ENCODE results near the gene LSP1. TPM values are rescaled to one million over a fixed set of nuclear protein-coding genes. Genes with fewer than 3 reads are reported as not detected.

LSP1 gene
- total RNA-seq, 1 experiment from 2014 or later: 0.90 TPM

DNA sequence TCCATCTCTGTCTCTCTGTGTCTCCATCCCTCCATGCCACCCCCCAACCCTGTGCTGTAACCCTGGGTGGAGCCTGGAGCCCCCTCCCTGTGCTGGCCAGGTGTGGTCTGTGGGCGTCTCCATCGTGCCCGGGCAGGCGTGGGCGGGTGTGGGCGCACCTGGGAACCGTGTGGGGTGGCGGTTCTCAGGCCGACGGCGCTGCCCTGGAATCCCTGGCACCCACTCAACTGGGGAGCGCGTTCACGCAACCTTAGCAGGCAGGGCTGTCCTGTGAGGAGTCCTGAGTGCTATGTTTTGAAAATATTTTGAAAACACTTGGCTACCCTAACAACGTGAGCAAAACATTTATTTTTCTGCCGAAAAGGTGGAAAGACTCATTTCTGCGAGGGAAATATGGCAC lies 71.3 kb downstream of the LSP1 start:
- H3K36me3 ChIP-seq (ENCODE audit: control insufficient read depth, insufficient read depth, low read length): no peaks in the 10 kb centered on the region
- POLR2A ChIA-PET: no interaction called here
- H3K4me3 ChIP-seq (ENCODE audit: low read depth in 2 of 2, low read length in 2 of 2): no peak overlapping the region
- in situ Hi-C loops (cut with HindIII; ENCODE audit: low pct_unique_long_range_greater_than_20kb, low sequenced_read_pairs) (no loop called here), intact Hi-C loops (cut with micrococcal nuclease; ENCODE audit: unreplicated experiment) (no loop called here)
- no peaks in the 10 kb centered on the region for H3K27me3 ChIP-seq (ENCODE audit: control insufficient read depth, insufficient read depth, low read length)
- no peak for TF ChIP-seq SIN3A (IDR thresholded peaks at IDR 0.05; ENCODE audit: borderline replicate concordance, insufficient read depth, low read depth, low read length)
- TF ChIP-seq, protein P1, sequence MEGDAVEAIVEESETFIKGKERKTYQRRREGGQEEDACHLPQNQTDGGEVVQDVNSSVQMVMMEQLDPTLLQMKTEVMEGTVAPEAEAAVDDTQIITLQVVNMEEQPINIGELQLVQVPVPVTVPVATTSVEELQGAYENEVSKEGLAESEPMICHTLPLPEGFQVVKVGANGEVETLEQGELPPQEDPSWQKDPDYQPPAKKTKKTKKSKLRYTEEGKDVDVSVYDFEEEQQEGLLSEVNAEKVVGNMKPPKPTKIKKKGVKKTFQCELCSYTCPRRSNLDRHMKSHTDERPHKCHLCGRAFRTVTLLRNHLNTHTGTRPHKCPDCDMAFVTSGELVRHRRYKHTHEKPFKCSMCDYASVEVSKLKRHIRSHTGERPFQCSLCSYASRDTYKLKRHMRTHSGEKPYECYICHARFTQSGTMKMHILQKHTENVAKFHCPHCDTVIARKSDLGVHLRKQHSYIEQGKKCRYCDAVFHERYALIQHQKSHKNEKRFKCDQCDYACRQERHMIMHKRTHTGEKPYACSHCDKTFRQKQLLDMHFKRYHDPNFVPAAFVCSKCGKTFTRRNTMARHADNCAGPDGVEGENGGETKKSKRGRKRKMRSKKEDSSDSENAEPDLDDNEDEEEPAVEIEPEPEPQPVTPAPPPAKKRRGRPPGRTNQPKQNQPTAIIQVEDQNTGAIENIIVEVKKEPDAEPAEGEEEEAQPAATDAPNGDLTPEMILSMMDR (IDR thresholded peaks at IDR 0.05): no peak
- TF ChIP-seq REST (IDR thresholded peaks at IDR 0.05; ENCODE audit: insufficient read depth in 1 of 2, low read depth in 2 of 2, low read length in 1 of 2): no peak
- TF ChIP-seq TCF7L2 (IDR thresholded peaks at IDR 0.05; ENCODE audit: low read depth, low read length): no peak
- TF ChIP-seq POLR2AphosphoS5 (IDR thresholded peaks at IDR 0.05; ENCODE audit: low read depth, low read length): no peak
- DNase-seq (ENCODE audit: low read depth, low spot score): no peak
- no peak overlapping the region for H3K27ac ChIP-seq (ENCODE audit: low read length)
- peaks cover 26% of the 10 kb centered on the region for H3K4me1 ChIP-seq (ENCODE audit: control insufficient read depth, insufficient read depth, low read length)
- CTCF ChIA-PET: no interaction called here
- no peaks in the 10 kb centered on the region for H3K9me3 ChIP-seq (ENCODE audit: control insufficient read depth, insufficient read depth, low read depth, low read length)
- no TSS peak for BruUV-seq (replicated peaks)
- ATAC-seq: no peak

DNA sequence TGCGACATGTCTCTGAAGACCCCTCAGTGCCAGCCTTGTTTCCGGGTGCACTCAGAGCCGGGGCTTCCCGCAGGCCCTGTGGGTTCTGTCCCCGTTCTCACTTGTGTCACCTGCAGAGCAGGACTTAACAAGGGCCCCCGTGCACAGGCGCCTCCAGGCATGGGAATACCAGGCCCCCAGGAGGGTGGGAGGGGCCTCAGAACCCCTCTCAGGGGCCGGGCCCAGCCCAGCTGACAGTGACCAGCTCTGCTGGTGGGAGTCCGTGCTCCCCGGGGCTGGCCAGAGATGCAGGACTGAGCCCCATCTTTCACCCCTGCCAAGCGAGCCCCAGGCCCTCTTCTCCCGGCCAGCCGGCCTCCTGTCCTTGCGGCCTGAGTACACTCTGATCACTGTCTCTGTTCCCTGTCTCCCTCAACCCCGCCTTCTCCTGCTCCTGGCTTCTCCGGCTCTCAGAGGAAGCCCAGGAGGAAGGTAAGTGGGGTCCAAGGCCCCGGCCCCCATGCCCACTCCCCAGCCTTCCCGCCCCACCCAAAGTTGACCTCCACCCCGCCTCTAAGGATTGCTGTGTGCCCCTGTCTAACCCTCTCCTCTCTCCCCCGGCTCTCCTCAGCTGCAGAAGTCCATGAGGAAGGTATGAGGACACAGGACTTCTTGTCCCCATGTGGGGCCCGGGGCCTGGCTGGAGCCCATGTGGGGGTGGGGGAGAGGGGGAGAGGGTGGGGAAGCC lies 71.9 kb downstream of the LSP1 start:
- Histone ChIP-seq H3K27me3 (ENCODE audit: control insufficient read depth, insufficient read depth, low read length) (no peaks in the 10 kb centered on the region), H3K36me3 (ENCODE audit: control insufficient read depth, insufficient read depth, low read length) (no peaks in the 10 kb centered on the region), H3K4me3 (ENCODE audit: low read depth in 2 of 2, low read length in 2 of 2) (no peak overlapping the region), H3K4me1 (ENCODE audit: control insufficient read depth, insufficient read depth, low read length) (peaks cover 26% of the 10 kb centered on the region), H3K27ac (ENCODE audit: low read length) (no peak overlapping the region), H3K9me3 (ENCODE audit: control insufficient read depth, insufficient read depth, low read depth, low read length) (no peaks in the 10 kb centered on the region)
- ChIA-PET POLR2A (no interaction called here), CTCF (no interaction called here)
- in situ Hi-C loops (cut with HindIII; ENCODE audit: low pct_unique_long_range_greater_than_20kb, low sequenced_read_pairs) (no loop called here), intact Hi-C loops (cut with micrococcal nuclease; ENCODE audit: unreplicated experiment) (no loop called here)
- DNase-seq (ENCODE audit: low read depth, low spot score) (no peak), ATAC-seq (no peak)
- TF ChIP-seq TCF7L2 (IDR thresholded peaks at IDR 0.05; ENCODE audit: low read depth, low read length) (no peak), REST (IDR thresholded peaks at IDR 0.05; ENCODE audit: insufficient read depth in 1 of 2, low read depth in 2 of 2, low read length in 1 of 2) (no peak), POLR2AphosphoS5 (IDR thresholded peaks at IDR 0.05; ENCODE audit: low read depth, low read length) (no peak), SIN3A (IDR thresholded peaks at IDR 0.05; ENCODE audit: borderline replicate concordance, insufficient read depth, low read depth, low read length) (no peak)
- TF ChIP-seq, protein P1 (IDR thresholded peaks at IDR 0.05): no peak
- BruUV-seq (replicated peaks): no TSS peak

All from Panc1 (cell line).